Stomach (tissue), 9 donors: ENCODE data around the gene NAALADL2. TPM values are rescaled to one million over a fixed set of nuclear protein-coding genes. Genes with fewer than 3 reads are reported as not detected.
A peak's percentile ranks its signal among the peaks of the same experiment; 100 is the strongest.

ENCODE experiments used
- DNase-seq, 2 donors: peaks; one replicate each; pipeline versions ENCODE4 v3.0.0 to v3.0.0-alpha.2; 2013 to 2019
- H3K27ac ChIP-seq, 5 donors: fragments of 200-600 bp in 4 of 5; sonication (generic) in 4 of 5; one replicate each; pipeline ENCODE4 v1.5.1; 2013 to 2019; ENCODE audit warnings: mild to moderate bottlenecking in 1 of 5, moderate library complexity in 1 of 5
- H3K27me3 ChIP-seq, 3 donors: fragments of 200-600 bp; sonication (generic); one replicate each; pipeline ENCODE4 v1.5.1; 2017 to 2019; ENCODE audit warnings: mixed run types in 1 of 3
- H3K36me3 ChIP-seq, 4 donors: fragments of 200-600 bp; sonication (generic); 1 replicate in 3 of 4; 2 replicates in 1 of 4; pipeline ENCODE4 v1.5.1; 2016 to 2019
- H3K4me1 ChIP-seq, 4 donors: fragments of 200-600 bp; sonication (generic); one replicate each; pipeline ENCODE4 v1.5.1; 2016 to 2019
- H3K4me3 ChIP-seq, 4 donors: fragments of 200-600 bp; sonication (generic) in 3 of 4; one replicate each; pipeline ENCODE4 v1.5.1; 2016 to 2019; ENCODE audit warnings: mild to moderate bottlenecking in 1 of 4
- H3K9me3 ChIP-seq, 4 donors: fragments of 200-600 bp; sonication (generic); one replicate each; pipeline ENCODE4 v1.5.1; 2016 to 2019
- CTCF ChIP-seq, 7 experiments: fragments of 450-650 bp in 4 of 7; fragments of 200-600 bp in 3 of 7; sonication (generic) in 3 of 7; IDR thresholded peaks; one replicate each; pipeline ENCODE4 v1.5.1; 2016 to 2019; ENCODE audit warnings: antibody characterized with exemption in 7 of 7, control low read depth in 2 of 7, mild to moderate bottlenecking in 1 of 7
- EP300 ChIP-seq: sonication (generic); formaldehyde crosslinking; IDR thresholded peaks from one replicate; pipeline ENCODE4 v1.6.1; 2017; ENCODE audit warnings: antibody characterized with exemption
- POLR2A ChIP-seq, 4 donors: fragments of 450-650 bp; IDR thresholded peaks; one replicate each; pipeline ENCODE4 v1.6.1; 2016; ENCODE audit warnings: antibody characterized with exemption in 4 of 4, control low read depth in 2 of 4, mild to moderate bottlenecking in 1 of 4, moderate library complexity in 1 of 4
- POLR2AphosphoS5 ChIP-seq, 3 donors: sonication (generic); formaldehyde crosslinking; IDR thresholded peaks; one replicate each; pipeline ENCODE4 v1.6.1; 2016; ENCODE audit warnings: antibody characterized with exemption in 3 of 3
- WGBS, 5 donors: extraction: QIAGEN DNeasy Blood & Tissue Kit in 3 of 5; methylation state at CpG; one replicate each; pipeline versions ENCODE4 v1.1.5 to v1.1.7; 2013 to 2018; 5-methylcytosine and 5-hydroxymethylcytosine counted together
- intact Hi-C: fragments of 100-400 bp; cut with DNase I; formaldehyde crosslinking; loops from one replicate; pipeline ENCODE4 v1.15.1; 2023; ENCODE audit warnings: low total_unique reads
- polyA plus RNA-seq, 3 donors: library from polyadenylated mRNA; stranded (reverse); fragments of 200-250 nt; gene quantifications; one replicate each; pipeline ENCODE4 v1.2.3, GENCODE V29; 2013
- total RNA-seq, 5 donors: library from RNA; depleted of rRNA; stranded (reverse); fragments of >200 nt; gene quantifications; one replicate each; pipeline versions ENCODE4 v1.1.0 to v1.2.3, GENCODE V29; 2014 to 2016
- donor health status: healthy with polysubstance abuse.
- donor health status: Bipolar disorder and iron deficiency.
- donor health status: healthy.

The NAALADL2 gene
- total and polyA plus RNA-seq, 8 donors, result 0.58 to 43.7 (median 5.4) TPM

DNA sequence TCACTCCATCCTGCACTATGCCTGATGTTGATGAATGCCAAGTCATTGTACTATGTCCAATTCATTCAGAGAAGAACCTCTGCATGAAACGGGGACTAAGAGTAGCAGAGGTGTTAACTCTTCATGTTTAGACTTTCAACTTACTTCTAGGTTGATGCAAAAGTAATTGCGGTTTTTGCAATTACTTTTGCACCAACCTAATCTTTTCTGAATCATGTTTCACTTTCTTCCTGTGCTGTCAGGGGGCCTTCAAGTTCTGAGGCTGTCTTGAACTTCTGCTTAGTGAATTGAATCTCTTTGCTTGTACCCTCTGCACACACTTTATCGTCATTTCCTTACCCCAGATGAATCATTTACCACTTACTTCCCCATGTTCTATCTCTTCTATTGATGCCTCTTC, 636.2 kb downstream of the NAALADL2 start:
- TF ChIP-seq POLR2AphosphoS5 (IDR thresholded peaks at IDR 0.05) (no peak), POLR2A (IDR thresholded peaks at IDR 0.05) (no peak), EP300 (no peak), CTCF (IDR thresholded peaks at IDR 0.05) (no peak)
- Histone ChIP-seq H3K4me3 (no peak overlapping the region), H3K4me1 (no peaks in the 10 kb centered on the region), H3K27ac (no peak overlapping the region), H3K36me3 (no peaks in the 10 kb centered on the region), H3K27me3 (no peaks in the 10 kb centered on the region), H3K9me3 (no peaks in the 10 kb centered on the region)
- no peak for DNase-seq
- WGBS, 5 donors, result 56 to 66% (median 60%) methylated on average over 3 of the region's 3 CpGs
- intact Hi-C loops, result no loop called here

DNA sequence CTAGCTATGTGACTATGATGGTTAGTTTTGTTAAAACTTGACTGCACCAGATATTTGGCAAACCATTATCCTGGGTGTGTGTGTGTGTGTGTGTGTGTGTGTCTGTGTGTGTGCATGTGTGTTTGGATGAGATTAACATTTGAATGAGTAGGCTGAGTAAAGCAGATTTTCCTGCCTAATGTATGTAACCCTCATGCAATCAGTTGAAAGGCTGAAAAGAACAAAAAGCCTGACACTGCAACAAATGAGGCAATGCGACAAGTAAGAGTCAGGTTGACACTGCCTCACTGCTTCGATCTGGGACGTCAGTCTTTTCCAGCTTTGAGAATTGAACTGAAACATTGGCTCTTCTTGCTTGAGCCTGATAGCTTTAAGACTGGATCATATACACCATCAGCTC, 643.0 kb downstream of the NAALADL2 start:
- TF ChIP-seq POLR2A (IDR thresholded peaks at IDR 0.05), result no peak
- no peak for TF ChIP-seq EP300
- TF ChIP-seq POLR2AphosphoS5 (IDR thresholded peaks at IDR 0.05), result no peak
- no peak for TF ChIP-seq CTCF (IDR thresholded peaks at IDR 0.05)
- 87 to 95% (median 89%) methylated on average over 3 of the region's 3 CpGs for WGBS, 5 donors
- no peak overlapping the region for H3K4me3 ChIP-seq
- intact Hi-C loops, result no loop called here
- H3K27me3 ChIP-seq, result no peaks in the 10 kb centered on the region
- H3K36me3 ChIP-seq, result no peaks in the 10 kb centered on the region
- no peaks in the 10 kb centered on the region for H3K4me1 ChIP-seq
- H3K27ac ChIP-seq, result no peak overlapping the region
- H3K9me3 ChIP-seq, result no peaks in the 10 kb centered on the region
- no peak for DNase-seq

DNA sequence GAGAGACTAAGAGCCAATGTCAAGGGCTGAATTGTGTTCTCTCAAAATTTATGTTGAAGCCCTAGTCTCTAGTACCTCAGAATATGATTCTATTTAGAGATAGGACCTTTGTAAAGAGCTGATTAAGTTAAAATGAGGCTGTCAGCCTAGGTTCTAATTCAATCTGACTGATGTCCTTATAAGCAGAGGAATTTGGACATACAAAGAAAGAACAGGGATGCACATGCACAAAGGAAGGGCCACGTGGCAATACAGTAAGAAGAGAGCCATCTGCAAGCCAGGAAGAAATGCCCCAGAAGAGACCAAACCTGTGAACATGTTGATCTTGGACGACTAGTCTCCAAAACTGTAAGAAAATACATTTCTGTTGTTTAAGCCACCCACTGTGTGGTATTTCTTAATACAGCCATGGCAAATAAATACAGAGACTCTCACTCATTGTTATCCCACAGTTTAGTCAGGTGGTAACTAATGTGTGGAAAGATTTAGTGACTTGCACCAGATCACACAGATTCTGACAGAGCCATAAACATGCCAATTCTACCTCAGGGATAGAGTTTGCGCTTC, 652.2 kb downstream of the NAALADL2 start:
- no peaks in the 10 kb centered on the region for H3K4me1 ChIP-seq
- no peaks in the 10 kb centered on the region for H3K27me3 ChIP-seq
- TF ChIP-seq POLR2A (IDR thresholded peaks at IDR 0.05) (no peak), POLR2AphosphoS5 (IDR thresholded peaks at IDR 0.05) (no peak), CTCF (IDR thresholded peaks at IDR 0.05) (no peak), EP300 (no peak)
- intact Hi-C loops, result no loop called here
- no peak for DNase-seq
- 75 to 89% (median 83%) methylated on average over 3 of the region's 3 CpGs for WGBS, 5 donors
- H3K36me3 ChIP-seq, result no peaks in the 10 kb centered on the region
- no peak overlapping the region for H3K27ac ChIP-seq
- H3K9me3 ChIP-seq, result no peaks in the 10 kb centered on the region
- no peak overlapping the region for H3K4me3 ChIP-seq

- intact Hi-C loops, result no loop called here
These were observed 653.6 kb downstream of the NAALADL2 start for GRCh38 chr3:175512700-175513099.

More at GRCh38 chr3:175512700-175513099, 653.6 kb downstream of the NAALADL2 start:
- Histone ChIP-seq H3K4me3 (no peak overlapping the region), H3K27me3 (no peaks in the 10 kb centered on the region), H3K4me1 (no peaks in the 10 kb centered on the region), H3K36me3 (no peaks in the 10 kb centered on the region), H3K27ac (no peak overlapping the region), H3K9me3 (no peaks in the 10 kb centered on the region)
- DNase-seq, result peak in 1 of 2 donors; percentile 5
- WGBS, 5 donors, result 38 to 61% (median 41%) methylated on average over 2 of the region's 2 CpGs
- TF ChIP-seq CTCF (IDR thresholded peaks at IDR 0.05) (no peak), EP300 (no peak), POLR2AphosphoS5 (IDR thresholded peaks at IDR 0.05) (no peak), POLR2A (IDR thresholded peaks at IDR 0.05) (no peak)
